NCI-H2171 treated with DMSO at 0.1 percent for 48 hours (cell line): Measurements from ENCODE around the gene C13orf46.
"Not testable (repeated sequence)": the region's sequence is repeated elsewhere in the genome, so short reads cannot be mapped to it uniquely, and the experiment has no call there.

Experiments used
- DNase-seq: peaks from one replicate; lab custom pipeline; 2025; lab: John Stamatoyannopoulos, UW

The C13orf46 gene

GRCh38 chr13:113923376-113924063 is 50.4 kb downstream of the C13orf46 start:
- no peak for DNase-seq

- DNase-seq = no peak
Measured at GRCh38 chr13:113922412-113923118, 51.3 kb downstream of the C13orf46 start.

DNA sequence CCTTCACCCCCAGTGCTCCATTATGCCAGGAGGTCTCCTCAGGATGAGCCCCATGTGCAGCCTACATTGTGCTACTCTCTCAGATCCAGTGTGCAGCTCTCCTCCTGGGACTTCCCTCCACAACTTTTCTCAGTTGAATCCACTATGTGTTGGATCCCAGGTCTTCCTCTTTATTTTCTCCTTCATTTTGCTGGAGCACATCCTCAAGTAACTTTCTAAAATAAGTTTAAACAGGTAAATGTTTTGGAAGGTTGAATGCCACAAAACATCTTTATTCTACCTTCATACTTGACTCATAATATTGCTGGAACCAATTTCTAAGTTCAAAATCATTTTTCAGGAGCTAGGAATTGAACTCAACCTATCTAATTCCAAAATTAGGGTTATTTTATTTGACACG is 52.1 kb downstream of the C13orf46 start:
- no peak for DNase-seq

GRCh38 chr13:113920606-113921286 is 53.1 kb downstream of the C13orf46 start:
- DNase-seq = no peak

DNA sequence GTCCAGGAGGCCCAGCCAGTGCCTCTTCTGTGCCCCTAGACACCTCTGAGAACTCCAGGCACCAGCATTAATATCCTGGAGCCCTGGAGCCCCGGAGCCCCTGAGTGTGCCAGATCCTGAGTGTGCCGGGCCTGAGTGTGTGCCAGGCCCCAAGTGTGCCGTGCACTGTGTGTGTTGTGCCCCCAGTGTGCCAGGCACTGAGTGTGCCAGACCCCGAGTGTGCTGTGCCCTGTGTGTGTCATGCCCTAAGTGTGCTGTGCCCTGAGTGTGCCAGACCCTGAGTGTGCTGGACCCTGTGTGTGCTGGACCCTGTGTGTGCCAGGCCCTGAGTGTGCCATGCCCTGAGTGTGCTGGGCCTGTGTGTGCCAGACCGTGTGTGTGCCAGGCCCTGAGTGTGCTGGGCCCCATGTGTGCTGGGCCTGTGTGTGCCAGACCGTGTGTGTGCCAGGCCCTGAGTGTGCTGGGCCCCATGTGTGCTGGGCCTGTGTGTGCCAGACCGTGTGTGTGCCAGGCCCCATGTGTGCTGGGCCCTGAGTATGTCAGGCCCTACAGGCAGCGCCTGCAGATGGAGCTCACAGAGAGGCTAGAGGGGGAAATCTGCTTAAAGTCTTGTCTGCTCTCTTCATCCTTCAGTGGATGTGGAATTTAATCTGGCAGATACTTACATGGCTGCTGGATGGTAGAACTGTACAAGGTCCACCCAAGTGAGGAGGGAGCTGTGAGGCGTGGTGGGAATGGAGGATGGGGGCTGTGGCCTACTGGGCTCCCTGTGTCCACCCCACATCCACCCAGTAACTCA is 53.9 kb downstream of the C13orf46 start:
- no peak for DNase-seq

DNA sequence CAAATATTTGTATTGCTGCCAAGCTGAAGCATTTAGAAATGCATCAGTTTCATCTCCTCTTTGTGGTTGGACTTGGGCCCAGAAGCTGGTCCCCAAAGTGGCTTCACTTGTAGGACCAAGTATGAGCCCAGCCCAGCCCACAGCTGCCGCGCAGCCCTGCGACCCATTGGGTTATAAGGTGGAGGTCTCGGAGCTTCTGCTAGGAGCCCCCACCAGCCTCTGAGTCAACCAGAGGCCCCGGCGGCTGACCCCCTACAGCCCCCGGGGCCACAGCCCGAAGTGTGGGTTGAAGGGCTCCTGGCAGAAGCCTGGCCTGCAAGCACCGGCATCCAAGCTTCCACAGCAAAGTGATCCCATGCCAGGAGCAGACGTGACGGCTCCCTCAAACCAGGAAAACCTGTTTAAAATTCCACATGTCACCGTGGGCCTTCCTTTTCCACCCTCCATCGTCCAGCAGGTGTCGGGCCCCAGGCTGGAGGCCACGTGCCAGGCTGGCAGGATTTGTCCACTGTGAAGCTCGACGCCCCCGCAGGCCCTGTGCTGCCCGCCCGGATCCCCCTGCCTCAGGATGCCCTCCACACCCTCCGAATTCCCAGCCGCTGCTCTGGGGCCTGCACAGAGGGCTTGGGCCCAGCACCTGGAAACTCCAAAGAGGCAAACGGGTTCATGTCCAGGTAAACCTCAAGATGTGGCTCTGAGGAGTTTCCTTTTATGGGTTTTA is 54.7 kb downstream of the C13orf46 start:
- DNase-seq = no peak

DNA sequence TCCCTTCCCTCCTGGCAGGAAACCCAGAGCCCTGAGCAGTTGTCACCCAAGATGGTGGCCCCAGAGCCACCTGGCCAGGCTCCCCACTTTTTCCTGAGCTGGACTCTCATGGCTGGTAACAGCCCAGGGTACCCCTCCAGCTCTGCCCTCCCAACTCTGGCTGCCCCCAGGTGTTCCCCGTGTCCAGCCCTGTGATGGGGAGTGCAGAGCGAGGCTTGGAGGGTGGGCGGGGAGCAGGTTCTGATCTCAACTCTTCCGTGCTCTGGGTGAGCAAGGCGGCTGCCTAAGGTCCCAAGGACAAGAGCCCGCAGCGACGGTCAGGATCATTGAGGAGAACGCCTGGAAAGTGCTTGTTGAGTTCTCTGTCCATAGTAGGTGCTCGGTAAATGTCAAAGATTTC is 55.3 kb downstream of the C13orf46 start:
- no peak for DNase-seq

DNA sequence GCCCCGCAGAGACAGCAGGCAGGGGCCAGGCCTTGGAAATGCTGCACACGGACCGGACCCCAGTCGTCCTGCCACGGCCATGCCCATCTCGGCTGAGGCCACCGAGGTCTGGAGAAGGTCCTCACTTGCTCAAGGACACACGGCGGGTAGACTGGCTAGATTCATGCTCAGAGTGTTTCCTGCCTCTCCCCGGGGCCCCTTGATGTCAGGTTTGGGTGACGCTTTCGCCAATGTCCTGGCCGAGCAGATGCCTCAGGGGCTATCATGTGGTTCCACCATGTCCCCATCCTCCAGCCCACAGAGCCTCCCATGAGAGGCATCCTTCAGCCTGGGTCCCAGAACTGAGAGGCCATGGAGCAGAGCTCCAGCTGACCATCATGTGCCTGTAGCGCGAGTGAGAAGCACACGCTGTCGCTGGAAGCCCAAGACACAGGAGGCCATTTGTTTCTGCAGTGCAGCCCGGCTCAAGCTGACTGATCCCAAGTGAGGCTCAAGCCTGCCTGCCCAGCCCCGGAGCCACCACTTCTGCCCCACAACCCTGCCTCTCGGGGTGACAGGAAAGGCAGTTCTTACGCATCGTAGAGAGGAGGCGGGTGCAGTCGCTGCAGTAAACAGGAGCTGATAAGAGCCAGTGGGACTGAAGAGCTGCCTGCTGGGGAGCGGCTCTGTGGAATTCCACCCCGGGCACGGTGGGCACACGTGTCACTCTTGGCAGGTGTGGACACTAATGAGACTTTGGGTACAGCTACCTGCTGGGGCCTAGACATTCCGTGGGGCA is 56.1 kb downstream of the C13orf46 start:
- DNase-seq = no peak

- DNase-seq = no peak
Measured at GRCh38 chr13:113917096-113917495, 56.8 kb downstream of the C13orf46 start.

DNA sequence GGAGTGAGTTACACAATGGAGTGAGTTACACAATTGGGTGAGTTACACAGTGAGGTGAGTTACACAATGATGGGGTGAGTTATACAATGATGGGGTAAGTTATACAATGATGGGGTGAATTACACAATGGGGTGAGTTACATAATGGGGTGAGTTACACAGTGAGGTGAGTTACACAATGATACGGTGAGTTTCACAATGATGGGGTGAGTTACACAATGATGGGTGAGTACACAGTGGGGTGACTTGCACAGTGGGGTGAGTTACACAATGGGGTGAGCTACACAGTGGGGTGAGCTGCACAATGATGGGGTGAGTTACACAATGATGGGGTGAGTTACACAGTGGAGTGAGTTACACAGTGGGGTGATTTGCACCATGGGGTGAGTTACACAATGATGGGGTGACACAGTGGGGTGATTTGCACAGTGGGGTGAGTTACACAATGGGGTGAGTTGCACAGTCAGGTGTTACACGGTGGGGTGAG is 57.5 kb downstream of the C13orf46 start:
- DNase-seq = no peak

DNA sequence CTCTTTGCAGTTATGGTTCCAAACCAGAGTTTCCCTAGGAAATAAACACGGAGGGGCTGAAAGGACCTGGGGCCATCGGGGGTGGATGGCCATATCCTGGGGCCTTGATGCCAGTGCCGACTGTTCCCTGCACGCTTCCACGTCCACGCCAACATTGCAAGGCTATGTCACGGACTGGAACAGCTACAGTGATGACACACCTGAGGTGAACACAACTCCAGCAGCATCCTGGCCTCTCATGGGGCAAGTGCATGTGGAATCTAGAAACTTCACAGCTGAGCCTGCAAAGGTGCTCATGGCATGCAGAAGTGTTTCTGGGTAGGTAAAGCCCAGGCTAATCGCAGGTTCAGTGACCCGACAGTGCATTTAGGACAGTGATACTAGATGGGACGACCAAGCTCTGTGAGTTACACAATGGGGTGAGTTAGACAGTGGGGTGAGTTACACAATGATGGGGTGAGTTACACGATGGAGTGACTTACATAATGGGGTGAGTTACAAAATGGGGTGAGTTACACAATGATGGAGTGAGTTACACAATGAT is 58.0 kb downstream of the C13orf46 start:
- no peak for DNase-seq

DNA sequence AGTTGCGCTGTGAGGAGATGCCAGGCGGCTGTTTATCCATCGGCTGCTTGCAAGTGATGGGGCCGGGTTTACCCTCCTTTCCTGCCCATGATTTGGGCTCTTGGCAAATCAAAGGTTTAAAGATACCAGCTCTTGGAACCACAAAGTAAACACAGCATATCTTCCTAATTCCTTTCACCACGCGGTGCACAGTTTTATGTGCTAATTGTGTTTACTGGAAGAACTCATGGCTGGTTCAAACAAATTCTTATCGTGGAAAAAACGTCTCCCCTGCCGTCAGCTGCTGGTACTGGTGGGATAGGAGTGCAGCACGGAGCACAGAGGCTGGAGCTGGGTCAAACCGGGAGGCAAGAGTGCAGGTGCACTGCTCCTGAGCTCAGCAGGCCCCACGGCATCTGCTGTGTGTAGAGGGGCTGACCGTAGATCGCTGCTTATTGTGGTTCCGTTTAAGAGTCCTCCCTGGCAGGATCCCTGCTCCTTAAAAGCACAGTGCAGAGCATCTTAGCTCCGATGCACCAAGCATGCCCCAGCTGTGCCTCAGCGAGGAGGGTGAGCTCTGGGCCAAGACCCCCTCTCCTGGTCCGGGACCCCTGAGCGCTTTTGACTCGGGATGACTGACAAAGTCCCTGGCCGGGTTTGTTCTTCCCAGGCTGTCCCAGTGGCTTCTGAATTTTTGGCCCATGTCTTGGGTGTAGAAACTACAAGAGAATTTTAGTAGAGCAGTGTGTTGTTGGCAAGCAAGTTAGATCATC is 58.7 kb downstream of the C13orf46 start:
- DNase-seq = no peak

DNA sequence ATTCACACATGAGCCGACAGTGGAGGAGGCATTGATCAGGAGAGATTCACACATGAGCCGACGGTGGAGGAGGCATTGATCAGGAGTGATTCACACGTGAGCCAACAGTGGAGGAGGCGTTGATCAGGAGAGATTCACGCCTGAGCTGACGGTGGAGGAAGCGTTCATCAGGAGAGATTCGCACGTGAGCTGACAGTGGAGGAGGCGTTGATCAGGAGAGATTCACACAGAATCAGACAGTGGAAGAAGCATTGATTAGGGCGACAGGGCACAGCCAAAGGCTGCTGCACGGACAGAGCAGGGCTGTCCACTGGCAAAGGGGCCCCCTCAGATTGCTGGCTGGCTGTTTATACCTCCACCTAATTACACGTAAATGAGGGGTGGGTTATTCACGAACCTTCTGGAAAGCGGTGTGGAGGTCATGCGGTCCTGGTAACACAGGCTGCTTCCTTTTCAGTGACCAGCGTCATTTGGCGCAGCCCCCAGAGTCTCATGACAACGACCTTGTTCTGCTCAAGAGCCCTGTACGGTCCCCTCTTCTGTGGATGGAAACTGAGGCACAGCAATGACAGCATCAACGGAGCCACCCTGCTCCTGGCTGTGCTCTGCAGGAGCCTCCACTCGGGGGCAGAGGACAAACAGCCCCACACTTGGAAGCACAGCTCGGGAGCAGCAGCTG is 59.4 kb downstream of the C13orf46 start:
- DNase-seq = no peak

- DNase-seq = not testable (repeated sequence)
Measured at GRCh38 chr13:113913838-113914237, 60.0 kb downstream of the C13orf46 start.

DNA sequence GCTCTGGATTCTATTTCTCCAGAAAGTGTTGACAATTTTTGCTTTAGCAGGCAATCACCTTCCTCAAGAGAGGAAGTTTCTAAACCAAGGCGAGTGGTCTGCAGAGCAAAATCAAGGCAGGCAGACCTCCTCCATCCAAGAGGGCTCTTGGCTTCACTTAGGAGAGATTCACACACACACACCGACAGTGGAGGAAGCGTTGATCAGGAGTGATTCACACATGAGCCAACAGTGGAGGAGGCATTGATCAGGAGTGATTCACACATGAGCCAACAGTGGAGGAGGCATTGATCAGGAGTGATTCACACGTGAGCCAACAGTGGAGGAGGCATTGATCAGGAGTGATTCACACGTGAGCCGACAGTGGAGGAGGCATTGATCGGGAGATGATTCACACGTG is 60.5 kb downstream of the C13orf46 start:
- DNase-seq = not testable (repeated sequence)

DNA sequence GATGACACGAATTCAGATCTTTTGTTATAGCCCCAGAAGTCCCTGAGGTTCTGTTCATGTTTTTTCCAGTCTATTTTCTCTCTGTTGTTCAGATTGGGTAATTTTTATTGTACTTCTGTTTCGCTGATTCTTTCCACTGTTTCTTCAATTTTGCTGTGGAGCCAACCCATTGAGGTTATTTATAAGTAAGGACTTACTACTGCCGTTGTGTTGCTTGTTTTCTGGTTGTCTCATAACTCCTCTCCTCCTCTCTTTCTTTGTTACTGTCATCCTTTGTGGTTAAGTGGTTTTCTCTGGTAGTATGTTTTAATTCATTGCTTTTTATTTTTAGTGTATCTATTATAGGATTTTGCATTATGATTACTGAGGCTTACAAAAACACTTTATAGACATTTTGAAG is 61.3 kb downstream of the C13orf46 start:
- no peak for DNase-seq

- DNase-seq = peak; percentile 97
Measured at GRCh38 chr13:113907635-113908617, 66.0 kb downstream of the C13orf46 start.

- peak; percentile 10 for DNase-seq
Measured at GRCh38 chr13:113906571-113906970, 67.3 kb downstream of the C13orf46 start.
